Measurements from ENCODE around the gene MYO5B.

The MYO5B gene

DNA sequence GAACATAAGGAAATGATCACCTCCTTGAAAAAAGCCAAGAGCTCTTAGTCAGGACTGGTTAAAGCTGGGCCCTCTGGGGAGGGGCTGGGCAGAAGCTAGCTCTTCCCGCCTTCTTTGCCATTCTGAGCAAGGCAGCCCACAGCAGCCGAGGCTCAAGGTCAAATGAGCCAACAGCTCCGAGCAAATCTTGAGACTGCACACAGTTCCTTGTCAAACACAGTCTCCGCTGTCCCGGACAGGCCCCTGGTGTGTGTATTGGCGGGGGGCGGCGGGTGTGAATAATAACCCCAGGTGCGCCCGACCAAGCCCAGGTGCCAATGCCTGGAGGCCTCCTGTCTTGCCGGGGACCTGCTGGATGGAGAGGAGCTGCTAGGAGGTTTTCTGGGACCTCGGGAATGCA is 335.2 kb downstream of the MYO5B start:
- TF ChIP-seq, protein P1, sequence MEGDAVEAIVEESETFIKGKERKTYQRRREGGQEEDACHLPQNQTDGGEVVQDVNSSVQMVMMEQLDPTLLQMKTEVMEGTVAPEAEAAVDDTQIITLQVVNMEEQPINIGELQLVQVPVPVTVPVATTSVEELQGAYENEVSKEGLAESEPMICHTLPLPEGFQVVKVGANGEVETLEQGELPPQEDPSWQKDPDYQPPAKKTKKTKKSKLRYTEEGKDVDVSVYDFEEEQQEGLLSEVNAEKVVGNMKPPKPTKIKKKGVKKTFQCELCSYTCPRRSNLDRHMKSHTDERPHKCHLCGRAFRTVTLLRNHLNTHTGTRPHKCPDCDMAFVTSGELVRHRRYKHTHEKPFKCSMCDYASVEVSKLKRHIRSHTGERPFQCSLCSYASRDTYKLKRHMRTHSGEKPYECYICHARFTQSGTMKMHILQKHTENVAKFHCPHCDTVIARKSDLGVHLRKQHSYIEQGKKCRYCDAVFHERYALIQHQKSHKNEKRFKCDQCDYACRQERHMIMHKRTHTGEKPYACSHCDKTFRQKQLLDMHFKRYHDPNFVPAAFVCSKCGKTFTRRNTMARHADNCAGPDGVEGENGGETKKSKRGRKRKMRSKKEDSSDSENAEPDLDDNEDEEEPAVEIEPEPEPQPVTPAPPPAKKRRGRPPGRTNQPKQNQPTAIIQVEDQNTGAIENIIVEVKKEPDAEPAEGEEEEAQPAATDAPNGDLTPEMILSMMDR (IDR thresholded peaks at IDR 0.05): no peak
- no peak for TF ChIP-seq ZFX (IDR thresholded peaks at IDR 0.05; ENCODE audit: borderline replicate concordance)
- H3K27ac ChIP-seq: no peak overlapping the region

DNA sequence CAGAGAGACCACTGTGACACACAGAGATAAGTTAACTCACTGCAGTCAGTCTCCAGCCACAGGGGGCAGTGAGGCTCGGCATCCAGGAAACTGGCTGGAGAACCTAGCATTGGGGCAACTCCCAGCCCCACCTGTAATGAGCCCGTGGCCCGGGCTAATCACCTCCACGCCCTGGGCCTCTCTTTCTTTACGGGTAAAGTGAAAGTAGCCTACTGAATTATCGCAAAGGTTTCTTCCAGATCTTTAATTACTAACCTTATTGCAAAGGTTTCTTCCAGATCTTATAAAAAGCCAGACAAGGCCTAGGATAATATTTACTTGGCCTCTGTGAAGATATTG is 336.0 kb downstream of the MYO5B start:
- no peak for TF ChIP-seq ZFX (IDR thresholded peaks at IDR 0.05; ENCODE audit: borderline replicate concordance)
- TF ChIP-seq, protein P1 (IDR thresholded peaks at IDR 0.05): peak; percentile 69
- no peak overlapping the region for H3K27ac ChIP-seq

DNA sequence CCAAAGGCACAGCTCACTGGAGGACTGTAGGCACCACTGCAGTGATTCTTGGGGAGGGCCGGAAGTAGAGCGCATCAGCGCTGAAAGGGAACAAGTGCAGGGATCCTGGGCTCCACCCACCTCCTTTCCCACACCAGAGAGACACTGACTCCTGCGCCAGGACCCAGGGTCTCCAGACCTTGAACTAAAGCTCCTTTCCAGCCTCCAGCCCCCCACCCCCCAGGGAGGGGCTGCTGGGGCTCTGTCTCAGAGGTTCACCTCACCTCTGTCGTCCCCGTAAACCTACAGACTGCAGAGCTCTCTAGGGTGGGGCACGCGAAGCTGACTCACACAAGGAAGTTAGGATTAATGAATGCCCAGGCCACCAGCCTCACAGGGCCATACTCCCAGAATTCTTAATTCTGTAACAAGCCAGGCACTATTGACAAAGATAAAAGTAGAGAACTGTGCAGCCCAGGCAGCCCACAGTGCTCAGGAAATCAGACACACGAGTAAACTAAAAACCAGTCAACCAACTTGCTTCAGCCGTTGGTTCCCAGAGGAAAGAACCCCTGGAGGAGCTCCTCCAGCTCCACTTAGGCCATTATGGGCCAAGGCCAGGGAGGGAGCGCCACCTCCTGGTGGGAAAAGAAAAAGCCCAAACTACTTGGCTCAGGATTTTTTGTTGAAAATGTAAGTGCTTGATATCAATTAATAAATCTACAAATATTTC is 336.5 kb downstream of the MYO5B start:
- TF ChIP-seq, protein P1 (IDR thresholded peaks at IDR 0.05): peak; percentile 97
- TF ChIP-seq ZFX (IDR thresholded peaks at IDR 0.05; ENCODE audit: borderline replicate concordance): no peak
- H3K27ac ChIP-seq: no peak overlapping the region

DNA sequence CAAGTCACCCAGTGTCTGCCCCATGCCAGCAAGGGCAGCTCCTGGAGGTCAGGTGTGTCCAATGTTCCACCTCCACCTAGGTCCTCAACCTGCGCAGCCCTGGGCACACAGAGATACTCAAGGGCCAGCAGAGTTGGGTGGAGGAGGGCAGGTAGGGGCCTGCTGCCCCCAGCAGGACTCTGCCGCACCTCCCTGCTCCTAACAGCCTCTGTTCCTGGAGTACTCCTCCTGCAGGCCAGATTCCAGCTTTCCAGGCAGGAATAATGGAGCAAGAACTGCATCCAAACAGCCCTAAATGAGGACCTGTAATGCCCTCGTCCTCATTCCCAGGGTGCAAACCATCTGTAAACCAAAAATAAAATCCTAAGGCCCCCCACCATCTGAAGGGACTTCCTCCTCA is 337.2 kb downstream of the MYO5B start:
- TF ChIP-seq, protein P1 (IDR thresholded peaks at IDR 0.05): no peak
- TF ChIP-seq ZFX (IDR thresholded peaks at IDR 0.05; ENCODE audit: borderline replicate concordance): no peak
- no peak overlapping the region for H3K27ac ChIP-seq

DNA sequence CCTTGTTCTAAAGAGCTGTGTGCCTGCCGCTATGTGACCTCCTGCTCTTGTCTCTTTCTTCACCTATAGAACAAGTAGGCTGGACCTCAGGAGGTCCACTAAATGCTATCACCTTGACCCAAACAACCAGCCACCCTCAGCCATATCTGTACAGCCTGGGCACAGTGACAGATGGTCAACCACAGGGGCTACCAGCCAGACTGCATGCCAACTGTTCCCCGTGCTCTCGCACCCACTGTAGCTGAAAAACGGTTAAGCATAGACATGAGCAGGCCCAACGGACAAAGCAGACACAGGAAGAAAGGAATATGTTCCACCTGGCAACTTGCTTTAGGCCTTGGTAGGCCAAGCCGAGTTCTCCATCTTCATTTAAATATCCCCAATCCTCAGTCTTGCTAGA is 338.5 kb downstream of the MYO5B start:
- TF ChIP-seq ZFX (IDR thresholded peaks at IDR 0.05; ENCODE audit: borderline replicate concordance): no peak
- TF ChIP-seq, protein P1 (IDR thresholded peaks at IDR 0.05): no peak
- no peak overlapping the region for H3K27ac ChIP-seq

DNA sequence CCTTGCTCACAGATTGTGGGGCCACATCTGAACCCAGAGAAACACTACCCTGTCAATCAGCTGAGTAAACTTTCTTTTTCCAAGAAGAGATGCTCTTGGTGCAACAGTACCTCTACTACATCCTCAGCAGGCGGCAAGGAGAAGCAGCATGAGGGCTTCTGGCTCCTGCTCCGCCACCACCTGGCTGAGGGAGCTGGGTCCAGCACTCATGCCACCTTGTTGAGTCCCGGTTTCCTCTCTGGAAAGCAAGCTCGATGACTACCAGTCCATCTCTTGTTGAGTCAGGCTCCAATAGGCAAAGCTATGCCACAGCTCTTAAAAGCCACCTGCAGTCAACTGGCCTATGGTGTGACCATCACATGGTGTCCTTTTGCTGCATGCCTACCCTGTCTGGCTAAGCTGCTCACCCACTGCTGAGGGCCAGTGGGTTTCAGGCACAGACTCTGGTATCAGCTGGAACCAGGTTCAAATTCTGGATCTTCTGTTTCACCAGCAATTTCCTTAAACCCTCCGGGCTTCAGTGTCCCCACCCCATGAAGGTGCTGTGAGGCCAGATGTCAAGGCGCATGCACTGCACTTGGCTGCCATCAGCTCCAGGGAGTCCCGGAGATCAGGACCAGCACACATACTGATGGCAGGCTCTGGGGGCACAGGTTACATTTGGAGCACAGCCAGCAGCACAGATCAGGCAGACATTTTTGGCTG is 339.1 kb downstream of the MYO5B start:
- H3K27ac ChIP-seq: no peak overlapping the region
- TF ChIP-seq, protein P1 (IDR thresholded peaks at IDR 0.05): no peak
- no peak for TF ChIP-seq ZFX (IDR thresholded peaks at IDR 0.05; ENCODE audit: borderline replicate concordance)

DNA sequence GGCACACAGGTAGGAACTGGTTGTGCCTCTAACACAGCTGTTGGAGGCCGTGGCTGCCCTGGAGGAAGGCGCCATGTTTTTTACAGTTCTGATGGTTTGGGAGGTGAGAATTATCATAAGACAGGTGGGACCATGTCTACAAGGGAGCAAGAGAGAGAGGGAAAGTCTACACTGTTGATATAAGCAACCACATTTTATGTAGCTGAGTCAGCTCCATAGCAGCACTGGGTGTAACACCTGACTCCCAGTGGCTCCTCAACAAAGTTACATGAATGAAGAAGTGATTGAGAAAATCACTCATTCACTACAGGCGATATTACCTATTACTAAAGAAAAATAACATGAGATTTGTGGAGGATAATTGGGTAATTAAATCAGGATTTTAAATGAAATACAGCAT is 340.3 kb downstream of the MYO5B start:
- TF ChIP-seq, protein P1 (IDR thresholded peaks at IDR 0.05): no peak
- TF ChIP-seq ZFX (IDR thresholded peaks at IDR 0.05; ENCODE audit: borderline replicate concordance): no peak
- no peak overlapping the region for H3K27ac ChIP-seq

Data from 22Rv1 (cell line).